Keratinocyte (primary cell): ENCODE measurements around the gene ROR1. TPM values are rescaled to one million over a fixed set of nuclear protein-coding genes. Genes with fewer than 3 reads are reported as not detected.

Experiments
- DNase-seq: peaks from one replicate; pipeline ENCODE4 v3.0.0-alpha.2; 2011; ENCODE audit warnings: low read depth, missing footprints, low spot score
- FAIRE-seq: peaks from 2 replicates; lab custom pipeline; 2011; peaks lifted over from hg19 to GRCh38; lab: Jason Lieb, UNC
- H2AFZ ChIP-seq: 2 replicates; pipeline ENCODE4 v1.6.0; 2012; ENCODE audit warnings: low read length, control low read depth, inconsistent platforms; ENCODE audit not compliant: control insufficient read depth
- H3K27ac ChIP-seq: 2 replicates; pipeline ENCODE4 v1.5.1; 2011; ENCODE audit warnings: low read length; ENCODE audit not compliant: control insufficient read depth, insufficient read depth
- H3K27me3 ChIP-seq: 3 replicates; pipeline ENCODE4 v1.6.0; 2011; ENCODE audit warnings: low read length; ENCODE audit not compliant: control insufficient read depth, insufficient read depth; ENCODE audit errors: extremely low read depth
- H3K36me3 ChIP-seq, 2 experiments: 2 replicates in 1 of 2; 3 replicates in 1 of 2; pipeline ENCODE4 v1.5.1; 2011; ENCODE audit warnings: low read length in 2 of 2, mild to moderate bottlenecking in 1 of 2; ENCODE audit not compliant: control insufficient read depth in 2 of 2, insufficient read depth in 2 of 2; ENCODE audit errors: extremely low read depth in 1 of 2
- H3K4me1 ChIP-seq: 3 replicates; pipeline ENCODE4 v1.5.1; 2011; ENCODE audit warnings: low read length; ENCODE audit not compliant: control insufficient read depth, insufficient read depth; ENCODE audit errors: extremely low read depth
- H3K4me2 ChIP-seq: 3 replicates; pipeline ENCODE4 v1.6.0; 2011; ENCODE audit warnings: low read depth, low read length; ENCODE audit not compliant: control insufficient read depth, insufficient read depth; ENCODE audit errors: extremely low read depth
- H3K4me3 ChIP-seq, 3 experiments: fragments of 200-600 bp in 1 of 3; sonication (generic) in 1 of 3; 2 replicates in 2 of 3; 3 replicates in 1 of 3; pipeline ENCODE4 v1.5.1; 2011 to 2016; ENCODE audit warnings: low read length in 3 of 3, mild to moderate bottlenecking in 3 of 3, control low read depth in 2 of 3, inconsistent platforms in 1 of 3, low read depth in 1 of 3, mixed read lengths in 1 of 3, mixed run types in 1 of 3, moderate library complexity in 1 of 3; ENCODE audit not compliant: control insufficient read depth in 2 of 3, insufficient read depth in 2 of 3; ENCODE audit errors: extremely low read depth in 1 of 3
- H3K79me2 ChIP-seq: 2 replicates; pipeline ENCODE4 v1.6.0; 2012; ENCODE audit warnings: low read length; ENCODE audit not compliant: control insufficient read depth, insufficient read depth
- H3K9ac ChIP-seq: 3 replicates; pipeline ENCODE4 v1.6.0; 2011; ENCODE audit warnings: low read length; ENCODE audit not compliant: control insufficient read depth, insufficient read depth; ENCODE audit errors: extremely low read depth
- H3K9me1 ChIP-seq: 3 replicates; pipeline ENCODE4 v1.6.0; 2011; ENCODE audit warnings: low read length; ENCODE audit not compliant: control insufficient read depth, insufficient read depth; ENCODE audit errors: extremely low read depth
- H3K9me3 ChIP-seq: 2 replicates; pipeline ENCODE4 v1.5.1; 2012; ENCODE audit warnings: low read depth, low read length; ENCODE audit not compliant: control insufficient read depth
- H4K20me1 ChIP-seq: 3 replicates; pipeline ENCODE4 v1.6.0; 2011; ENCODE audit warnings: low read length; ENCODE audit not compliant: control insufficient read depth, insufficient read depth; ENCODE audit errors: extremely low read depth
- EZH2 ChIP-seq: IDR thresholded peaks from one replicate; pipeline ENCODE4 v1.6.1; 2012; ENCODE audit warnings: inconsistent platforms, mild to moderate bottlenecking, low read length, moderate library complexity
- dilution Hi-C: fragments of 300-500 bp; cut with MboI; formaldehyde crosslinking; loops from one replicate; pipeline ENCODE4 v1.7.0; 2020; ENCODE audit warnings: low sequenced_read_pairs; ENCODE audit not compliant: extremely low pct_ligation_motif_present
- polyA plus RNA-seq, 5 experiments: library from polyadenylated mRNA; depleted of rRNA in 3 of 5; stranded (reverse) in 3 of 5; stranded (forward) in 1 of 5; unstranded in 1 of 5; fragments of >200 nt; gene quantifications; 1 replicate in 1 of 5; 2 replicates in 3 of 5; 3 replicates in 1 of 5; pipeline versions ENCODE4 v1.2.1 to v1.2.3, GENCODE V29; 2011 to 2012; ENCODE audit warnings: missing spikeins in 2 of 5, low read depth in 1 of 5, low replicate concordance in 1 of 5
- TF ChIP-seq, protein P1 (sequence below), 3 experiments: IDR thresholded peaks in 1 of 3; conservative IDR thresholded peaks in 1 of 3; optimal IDR thresholded peaks in 1 of 3; 2 replicates in 2 of 3; 3 replicates in 1 of 3; pipeline versions ENCODE3 to v1.5.1; 2011; ENCODE audit warnings: low read length in 3 of 3, mild to moderate bottlenecking in 3 of 3, moderate library complexity in 2 of 3, control low read depth in 1 of 3, inconsistent platforms in 1 of 3; ENCODE audit not compliant: insufficient read depth in 2 of 3; ENCODE audit errors: extremely low read depth in 1 of 3

Gene ROR1
- polyA plus RNA-seq, 1 donor (not counting 4 experiments of a cell fraction or from before 2014, with no cell fraction given) = 9.2 TPM

DNA sequence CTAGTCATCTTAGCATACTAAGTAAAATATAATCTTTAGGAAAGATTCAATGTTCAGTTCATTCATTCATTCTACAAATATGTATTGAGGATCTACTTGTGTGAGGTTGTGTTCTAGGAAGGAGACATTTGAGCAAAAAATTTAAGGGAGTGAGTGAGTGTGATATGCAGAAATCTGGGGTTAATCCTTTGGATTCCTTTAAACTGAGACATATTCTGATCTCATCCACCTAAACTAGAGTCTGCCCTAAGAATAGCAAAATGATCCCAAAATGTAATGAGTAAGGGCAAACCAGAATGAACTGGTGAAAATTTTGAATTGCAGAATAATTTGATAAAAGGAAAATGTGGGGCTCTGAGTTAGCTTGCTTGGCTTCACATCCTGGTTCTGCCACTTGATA is 438.2 kb downstream of the ROR1 start:
- FAIRE-seq = peak; percentile 69
- H3K4me3 ChIP-seq = no peak overlapping the region
- no peak overlapping the region for H3K9ac ChIP-seq
- H2AFZ ChIP-seq = no peak overlapping the region
- no peak overlapping the region for H3K27ac ChIP-seq
- no peak for DNase-seq
- H3K27me3 ChIP-seq = no peaks in the 10 kb centered on the region
- H3K9me1 ChIP-seq = no peaks in the 10 kb centered on the region
- no peak for TF ChIP-seq EZH2
- TF ChIP-seq, protein P1, sequence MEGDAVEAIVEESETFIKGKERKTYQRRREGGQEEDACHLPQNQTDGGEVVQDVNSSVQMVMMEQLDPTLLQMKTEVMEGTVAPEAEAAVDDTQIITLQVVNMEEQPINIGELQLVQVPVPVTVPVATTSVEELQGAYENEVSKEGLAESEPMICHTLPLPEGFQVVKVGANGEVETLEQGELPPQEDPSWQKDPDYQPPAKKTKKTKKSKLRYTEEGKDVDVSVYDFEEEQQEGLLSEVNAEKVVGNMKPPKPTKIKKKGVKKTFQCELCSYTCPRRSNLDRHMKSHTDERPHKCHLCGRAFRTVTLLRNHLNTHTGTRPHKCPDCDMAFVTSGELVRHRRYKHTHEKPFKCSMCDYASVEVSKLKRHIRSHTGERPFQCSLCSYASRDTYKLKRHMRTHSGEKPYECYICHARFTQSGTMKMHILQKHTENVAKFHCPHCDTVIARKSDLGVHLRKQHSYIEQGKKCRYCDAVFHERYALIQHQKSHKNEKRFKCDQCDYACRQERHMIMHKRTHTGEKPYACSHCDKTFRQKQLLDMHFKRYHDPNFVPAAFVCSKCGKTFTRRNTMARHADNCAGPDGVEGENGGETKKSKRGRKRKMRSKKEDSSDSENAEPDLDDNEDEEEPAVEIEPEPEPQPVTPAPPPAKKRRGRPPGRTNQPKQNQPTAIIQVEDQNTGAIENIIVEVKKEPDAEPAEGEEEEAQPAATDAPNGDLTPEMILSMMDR (optimal IDR thresholded peaks at IDR 0.05 in 1 of 3, IDR thresholded peaks at IDR 0.05 in 1 of 3, conservative IDR thresholded peaks at IDR 0.05 in 1 of 3; ENCODE audit: extremely low read depth in 1 of 3, insufficient read depth in 2 of 3, low read length in 3 of 3) = no peak
- H3K4me2 ChIP-seq = no peak overlapping the region
- H3K36me3 ChIP-seq = no peaks in the 10 kb centered on the region
- no peaks in the 10 kb centered on the region for H4K20me1 ChIP-seq
- H3K4me1 ChIP-seq = peaks cover 6% of the 10 kb centered on the region
- no peaks in the 10 kb centered on the region for H3K9me3 ChIP-seq
- H3K79me2 ChIP-seq = no peaks in the 10 kb centered on the region
- dilution Hi-C loops = no loop called here

DNA sequence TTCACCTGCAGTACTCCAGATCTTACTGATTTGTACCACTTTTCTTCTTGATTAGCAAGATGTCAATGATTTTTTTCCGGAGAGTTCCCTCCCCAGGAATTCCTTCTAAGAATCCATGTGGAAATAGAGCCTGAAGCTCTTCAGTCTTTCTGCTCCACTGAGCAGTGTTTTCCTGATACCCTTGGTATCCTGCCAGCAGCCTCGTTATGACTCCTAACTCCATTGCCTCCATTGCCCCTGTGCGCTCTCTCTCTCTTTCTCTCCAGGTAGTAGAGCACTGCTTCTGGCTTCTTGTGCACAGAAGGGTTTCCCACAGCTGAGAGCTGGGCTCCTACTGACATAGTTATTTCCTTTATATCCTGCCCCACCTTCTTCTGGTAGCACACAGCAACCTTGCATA is 441.8 kb downstream of the ROR1 start:
- TF ChIP-seq EZH2 = no peak
- TF ChIP-seq, protein P1 (optimal IDR thresholded peaks at IDR 0.05 in 1 of 3, IDR thresholded peaks at IDR 0.05 in 1 of 3, conservative IDR thresholded peaks at IDR 0.05 in 1 of 3; ENCODE audit: extremely low read depth in 1 of 3, insufficient read depth in 2 of 3, low read length in 3 of 3) = no peak
- dilution Hi-C loops = no loop called here

More for the DNA sequence above, 441.8 kb downstream of the ROR1 start:
- FAIRE-seq = no peak
- Histone ChIP-seq H3K27me3 (no peaks in the 10 kb centered on the region), H3K9ac (no peak overlapping the region), H3K79me2 (no peaks in the 10 kb centered on the region), H3K9me1 (no peaks in the 10 kb centered on the region), H3K27ac (no peak overlapping the region), H4K20me1 (no peaks in the 10 kb centered on the region), H3K4me2 (no peak overlapping the region), H3K9me3 (no peaks in the 10 kb centered on the region), H3K36me3 (no peaks in the 10 kb centered on the region), H2AFZ (no peak overlapping the region), H3K4me3 (no peak overlapping the region), H3K4me1 (peaks cover 6% of the 10 kb centered on the region)
- no peak for DNase-seq
